NCI-H69 (cell line): ENCODE measurements around the gene LRP1B.

Source experiments
- DNase-seq: peaks from one replicate; lab custom pipeline; 2025; lab: John Stamatoyannopoulos, UW

The LRP1B gene

DNA sequence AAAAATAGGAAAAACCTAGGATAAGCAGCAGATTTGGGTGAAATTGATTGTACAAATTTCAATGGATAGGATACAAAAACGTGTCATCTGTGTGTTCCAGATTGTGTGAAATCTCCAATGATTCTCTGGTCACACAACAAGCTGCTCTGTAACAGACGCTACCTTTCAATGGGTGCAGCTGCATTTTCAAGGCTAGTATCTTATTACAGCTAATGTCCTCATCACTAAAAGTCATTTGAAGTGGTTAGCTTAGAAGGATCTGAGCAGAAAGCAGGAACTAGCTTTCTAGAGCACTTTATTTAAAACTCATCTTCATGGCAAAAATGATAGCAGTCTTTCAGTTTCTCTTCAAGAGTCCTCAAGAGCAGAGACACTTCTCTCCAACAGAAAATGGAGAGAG is 364.6 kb downstream of the LRP1B start:
- DNase-seq, result peak; percentile 43

DNA sequence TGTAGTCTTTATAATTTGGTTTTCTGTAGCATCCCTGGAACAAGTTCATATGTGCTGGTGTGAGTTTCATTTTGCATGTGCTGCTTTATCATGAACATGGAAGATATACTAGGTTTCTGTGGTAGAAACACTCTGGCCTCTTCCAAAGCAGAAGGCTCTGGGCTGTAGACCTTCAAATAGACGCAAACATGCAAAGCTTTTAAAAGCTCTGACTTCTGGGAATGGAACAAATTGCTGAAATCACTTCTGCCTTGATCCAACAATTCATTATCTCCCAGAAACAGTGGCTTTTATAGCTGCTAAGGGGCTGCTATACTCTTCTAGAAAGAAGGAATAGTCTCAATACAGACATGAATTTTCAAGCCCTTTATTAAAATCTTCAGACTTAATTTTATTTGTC is 382.2 kb downstream of the LRP1B start:
- no peak for DNase-seq

DNA sequence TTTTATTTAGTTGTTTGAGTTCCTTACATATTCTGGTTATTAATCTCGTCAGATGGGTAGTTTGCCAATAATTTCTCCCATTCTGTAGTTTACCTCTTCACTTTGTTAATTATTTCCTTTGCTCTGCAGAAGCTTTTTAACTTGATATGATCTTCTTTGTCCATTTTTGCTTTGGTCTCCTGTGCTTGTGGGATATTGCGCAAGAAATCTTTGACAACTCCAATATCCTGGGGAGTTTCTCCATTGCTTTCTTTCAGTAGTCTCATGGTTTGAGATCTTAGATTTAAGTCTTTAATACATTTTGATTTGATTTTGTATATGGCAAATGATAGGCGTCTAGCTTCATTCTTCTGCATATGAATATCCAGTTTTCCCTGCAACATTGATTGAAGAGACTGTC is 389.2 kb downstream of the LRP1B start:
- DNase-seq, result no peak

DNA sequence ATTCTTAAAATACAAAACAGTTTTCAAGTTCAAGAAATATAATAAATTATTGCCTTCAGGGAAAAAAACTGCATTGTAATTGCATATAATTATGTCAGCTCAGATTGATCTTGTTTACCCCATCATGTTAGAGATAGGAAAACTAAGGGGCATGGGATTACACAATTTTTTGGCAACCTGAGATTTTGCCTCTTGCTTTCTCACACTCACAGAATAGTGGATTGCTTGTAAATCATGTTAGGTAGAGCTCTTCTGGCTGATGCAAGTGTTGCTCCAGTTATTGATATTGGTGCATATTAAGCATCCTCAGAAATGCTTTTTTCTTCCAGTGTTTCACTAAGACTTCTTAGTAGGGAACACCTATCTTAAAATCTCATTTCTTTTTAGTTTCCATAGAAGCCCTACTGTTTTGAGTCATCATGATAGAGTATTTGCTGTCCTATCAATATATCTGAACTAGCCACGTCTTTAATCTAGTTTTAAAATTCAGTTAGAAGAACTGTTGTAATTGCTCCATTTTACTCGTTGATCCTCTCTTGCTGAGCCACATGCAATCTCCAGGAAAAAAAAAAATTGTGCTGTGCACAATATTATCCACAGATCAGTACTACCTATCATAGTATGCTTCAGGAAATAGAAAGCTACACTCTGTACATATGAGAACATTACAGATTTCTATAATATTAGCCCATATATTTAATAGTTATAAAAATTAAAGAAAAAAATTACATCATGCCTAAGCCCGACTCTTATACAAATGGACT is 393.1 kb downstream of the LRP1B start:
- DNase-seq, result peak; percentile 2

- DNase-seq, result no peak
These were observed 394.4 kb downstream of the LRP1B start for GRCh38 chr2:141736466-141736865.

DNA sequence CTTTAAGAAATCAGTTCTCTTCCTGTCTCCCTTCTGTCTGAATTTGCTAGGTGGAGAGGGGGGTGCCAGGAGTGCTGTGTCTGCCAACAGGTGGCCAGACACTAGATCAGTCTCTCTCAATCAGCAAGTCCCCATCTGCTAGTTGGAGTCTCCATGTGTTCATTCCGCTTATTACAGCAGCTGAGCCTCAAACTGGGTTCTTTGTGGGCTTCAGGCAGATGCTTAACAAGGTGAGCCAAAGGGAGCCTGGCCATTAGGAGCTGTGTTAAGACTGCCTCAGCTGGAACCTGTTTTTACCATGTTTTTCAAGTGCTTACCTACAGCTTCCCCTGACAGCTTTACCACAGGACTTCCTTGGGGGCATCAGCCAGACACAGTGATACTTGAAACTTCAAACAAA is 401.9 kb downstream of the LRP1B start:
- DNase-seq, result peak; percentile 82

- DNase-seq, result peak; percentile 10
These were observed 402.7 kb downstream of the LRP1B start for GRCh38 chr2:141728142-141728541.

DNA sequence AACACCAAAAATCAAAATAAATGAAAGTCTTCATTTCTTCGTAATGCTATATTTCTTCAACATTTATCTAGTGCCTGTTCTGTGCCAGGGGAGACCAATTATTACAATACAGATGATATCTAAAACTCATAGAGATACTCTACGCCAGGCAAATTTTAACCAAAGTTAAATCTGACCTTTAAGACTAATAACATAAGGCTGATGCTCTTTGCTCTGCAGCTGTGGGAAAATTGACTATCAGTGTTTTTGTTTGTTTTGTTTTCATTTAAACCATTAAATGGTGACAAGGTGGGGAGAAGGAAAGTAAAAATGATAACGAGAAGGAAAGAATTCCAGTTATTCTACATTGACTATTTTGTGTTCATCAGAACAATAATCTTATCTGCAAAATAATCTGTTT is 406.4 kb downstream of the LRP1B start:
- no peak for DNase-seq

DNA sequence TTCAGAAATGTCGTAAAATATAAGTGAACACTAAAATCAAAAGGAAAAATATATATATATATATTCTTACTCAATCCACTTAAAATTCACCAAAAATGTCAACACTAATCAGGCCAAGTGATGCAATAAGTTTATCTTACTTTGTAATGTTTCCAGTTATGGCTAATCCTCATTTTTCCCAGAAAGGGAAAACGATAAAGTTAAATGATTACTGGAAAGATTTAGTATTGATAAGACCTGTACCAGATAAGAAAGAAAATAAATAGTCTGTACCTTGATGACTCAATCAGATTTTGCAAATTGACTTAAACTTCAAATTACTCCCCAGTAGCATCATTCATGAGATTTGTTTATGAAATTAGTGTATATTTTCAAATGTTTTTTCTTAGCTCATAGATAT is 407.0 kb downstream of the LRP1B start:
- no peak for DNase-seq

- no peak for DNase-seq
These were observed 410.3 kb downstream of the LRP1B start for GRCh38 chr2:141720476-141720875.

DNA sequence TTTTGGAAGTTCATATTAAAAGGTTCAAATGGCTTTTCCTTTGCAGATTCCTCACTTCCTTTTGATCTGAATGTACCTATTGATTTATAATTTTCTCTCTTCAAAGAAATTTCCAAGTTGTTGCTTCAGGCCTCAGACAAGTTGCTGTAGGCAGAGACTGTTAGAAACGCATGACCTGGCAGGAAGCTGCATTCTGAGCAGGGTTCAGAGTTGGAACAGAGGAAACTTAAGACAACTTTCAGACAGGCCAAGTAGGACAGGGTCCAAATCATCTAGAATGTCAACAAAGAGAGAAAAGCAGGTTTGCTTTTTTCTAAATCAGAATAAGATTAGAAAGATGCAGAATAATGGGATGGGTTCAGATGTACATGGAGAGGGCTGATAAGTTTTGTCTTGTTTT is 416.3 kb downstream of the LRP1B start:
- DNase-seq, result no peak

DNA sequence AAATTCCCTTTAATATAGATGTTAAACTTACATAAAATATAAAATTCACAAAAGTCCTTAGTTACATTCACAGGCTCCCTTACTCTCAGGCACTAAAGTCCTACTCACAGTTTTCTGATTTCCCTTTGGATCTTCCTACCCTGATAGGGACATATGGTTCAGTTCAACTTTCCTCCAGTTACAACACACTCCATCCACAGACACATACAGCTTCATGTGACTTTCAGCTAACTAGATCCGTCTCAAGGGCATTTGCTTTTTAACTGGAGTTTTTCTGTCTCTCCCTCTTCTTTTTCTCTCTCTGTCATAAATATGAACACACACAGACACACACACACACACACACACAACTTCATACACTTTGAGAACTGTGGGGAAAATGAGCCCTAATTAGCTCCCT is 419.2 kb downstream of the LRP1B start:
- DNase-seq, result peak; percentile 27

GRCh38 chr2:141710589-141711239 is 420.1 kb downstream of the LRP1B start:
- DNase-seq, result no peak

- no peak for DNase-seq
These were observed 421.1 kb downstream of the LRP1B start for GRCh38 chr2:141709756-141710155.

DNA sequence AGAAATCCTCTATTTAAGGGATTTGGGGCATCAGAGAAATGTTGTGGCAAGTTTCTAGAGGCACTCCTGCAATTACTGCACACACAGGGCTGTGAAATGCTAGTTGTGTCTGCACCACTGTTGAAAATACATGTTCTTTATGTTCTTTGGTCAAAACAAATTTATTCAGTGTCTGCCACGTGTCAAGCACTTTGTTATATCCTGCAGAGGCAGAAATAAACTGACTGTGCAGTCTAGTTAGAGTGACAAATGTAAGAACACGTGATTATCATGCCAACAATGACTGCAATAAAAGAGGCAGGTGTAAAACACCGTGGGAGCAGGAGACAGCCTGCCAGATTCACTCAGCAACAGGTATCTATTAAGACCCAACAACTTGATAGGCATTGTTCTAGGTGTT is 423.3 kb downstream of the LRP1B start:
- peak; percentile 30 for DNase-seq

DNA sequence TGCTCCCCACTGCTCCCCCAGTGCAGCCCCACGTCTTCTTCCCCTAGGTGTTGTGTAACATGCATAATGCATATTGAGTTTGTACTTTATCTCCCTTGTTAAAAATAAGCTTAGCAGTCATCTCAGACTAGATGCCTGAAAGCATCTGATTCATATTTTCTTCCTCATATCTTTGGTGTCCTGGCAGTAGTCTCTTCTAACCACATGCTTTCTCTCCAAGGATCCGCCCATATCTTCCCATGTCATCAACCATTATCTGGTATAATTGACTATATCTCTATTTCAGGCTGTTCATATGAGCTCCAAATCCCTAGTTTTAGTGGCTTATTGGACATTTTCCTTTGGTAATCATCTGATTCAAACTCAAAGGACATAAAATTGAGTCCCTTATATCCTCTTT is 426.3 kb downstream of the LRP1B start:
- DNase-seq, result no peak

DNA sequence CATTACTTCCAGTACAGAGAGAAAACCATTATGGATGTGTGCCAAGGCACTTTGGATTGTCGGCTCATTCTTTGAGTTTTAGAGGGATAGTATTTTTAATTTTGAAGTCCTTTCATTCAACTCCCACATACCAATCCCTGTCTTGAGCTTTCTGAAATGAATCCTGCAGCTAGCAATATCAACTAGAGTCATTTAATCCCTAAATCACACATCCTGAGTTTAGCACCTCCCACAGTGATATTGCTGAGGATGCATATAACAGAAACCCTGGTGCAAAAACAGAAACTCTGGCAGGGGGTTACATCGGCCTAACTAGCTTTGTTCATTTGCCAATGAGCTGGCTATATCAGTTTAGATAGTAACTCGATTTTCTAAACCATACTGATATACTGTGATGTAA is 427.3 kb downstream of the LRP1B start:
- DNase-seq, result peak; percentile 63

- DNase-seq, result no peak
These were observed 429.2 kb downstream of the LRP1B start for GRCh38 chr2:141701618-141702017.

GRCh38 chr2:141699573-141699972 is 431.2 kb downstream of the LRP1B start:
- DNase-seq, result no peak

DNA sequence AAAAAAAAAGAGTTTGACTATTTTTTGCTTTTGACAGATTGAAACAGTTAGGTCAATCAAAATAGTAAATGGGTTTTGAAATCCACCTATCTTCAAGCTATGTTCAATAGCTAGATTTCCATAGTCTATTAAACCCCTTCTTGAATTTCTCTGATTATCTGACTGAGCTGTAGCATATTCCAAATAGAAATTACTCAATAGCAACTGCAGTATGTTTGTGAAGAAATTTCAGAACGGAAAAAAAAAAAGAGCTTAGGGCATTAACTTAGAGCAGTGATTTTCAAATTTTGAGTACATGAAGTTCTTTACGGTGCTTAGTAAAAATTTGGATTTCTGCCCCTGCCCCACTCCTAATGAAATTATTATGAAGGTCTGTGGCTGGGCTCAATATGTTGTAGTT is 432.3 kb downstream of the LRP1B start:
- no peak for DNase-seq

- DNase-seq, result no peak
These were observed 433.8 kb downstream of the LRP1B start for GRCh38 chr2:141697035-141697434.

DNA sequence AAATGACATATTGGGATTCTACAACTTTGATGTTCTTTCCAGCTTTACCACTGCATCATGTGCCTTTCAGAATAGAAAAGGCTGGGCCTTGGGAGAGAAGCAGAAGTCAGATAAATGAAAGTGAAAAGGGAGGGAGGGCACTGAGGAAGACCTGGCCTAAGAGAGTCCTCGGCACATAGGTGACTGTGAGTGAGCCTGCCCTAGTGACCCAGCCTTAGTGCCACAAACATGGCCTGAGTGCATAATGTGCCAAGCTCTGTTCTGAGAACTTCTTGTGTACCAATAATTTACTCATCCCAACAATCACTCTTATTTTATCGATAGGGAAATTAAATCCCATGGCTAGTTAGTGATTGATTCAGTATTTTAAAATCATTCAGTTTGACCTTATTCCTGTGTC is 436.6 kb downstream of the LRP1B start:
- DNase-seq, result no peak

GRCh38 chr2:141692829-141693228 is 438.0 kb downstream of the LRP1B start:
- no peak for DNase-seq

GRCh38 chr2:141676139-141676538 is 454.7 kb downstream of the LRP1B start:
- no peak for DNase-seq
